Nephron progenitor cell (in vitro differentiated cells): ENCODE measurements around the gene CD274.

Source experiments
- DNase-seq: peaks from one replicate; pipeline ENCODE4 v3.0.0; 2021
- H3K27ac Mint-ChIP-seq: 2 replicates; pipeline ENCODE4 v1.8.0; 2021; ENCODE audit warnings: mild to moderate bottlenecking, moderate library complexity, mixed read lengths
- H3K27me3 Mint-ChIP-seq: 2 replicates; pipeline ENCODE4 v1.8.0; 2021; ENCODE audit warnings: mild to moderate bottlenecking, low read depth, mixed read lengths; ENCODE audit not compliant: poor library complexity
- H3K36me3 Mint-ChIP-seq: 2 replicates; pipeline ENCODE4 v1.8.0; 2021; ENCODE audit warnings: low read depth, mixed read lengths
- H3K4me1 Mint-ChIP-seq: 2 replicates; pipeline ENCODE4 v1.8.0; 2021; ENCODE audit warnings: mixed read lengths
- H3K4me3 Mint-ChIP-seq: 2 replicates; pipeline ENCODE4 v1.8.0; 2021; ENCODE audit warnings: mild to moderate bottlenecking, moderate library complexity, mixed read lengths
- H3K9me3 Mint-ChIP-seq: 2 replicates; pipeline ENCODE4 v1.8.0; 2021; ENCODE audit warnings: mild to moderate bottlenecking, moderate library complexity, mixed read lengths
- TF ChIP-seq, protein P1 (sequence below): fragments of 200-600 bp; sonication (generic); IDR thresholded peaks from 2 replicates; pipeline ENCODE4 v1.5.0; 2021; ENCODE audit warnings: antibody characterized with exemption

The CD274 gene

DNA sequence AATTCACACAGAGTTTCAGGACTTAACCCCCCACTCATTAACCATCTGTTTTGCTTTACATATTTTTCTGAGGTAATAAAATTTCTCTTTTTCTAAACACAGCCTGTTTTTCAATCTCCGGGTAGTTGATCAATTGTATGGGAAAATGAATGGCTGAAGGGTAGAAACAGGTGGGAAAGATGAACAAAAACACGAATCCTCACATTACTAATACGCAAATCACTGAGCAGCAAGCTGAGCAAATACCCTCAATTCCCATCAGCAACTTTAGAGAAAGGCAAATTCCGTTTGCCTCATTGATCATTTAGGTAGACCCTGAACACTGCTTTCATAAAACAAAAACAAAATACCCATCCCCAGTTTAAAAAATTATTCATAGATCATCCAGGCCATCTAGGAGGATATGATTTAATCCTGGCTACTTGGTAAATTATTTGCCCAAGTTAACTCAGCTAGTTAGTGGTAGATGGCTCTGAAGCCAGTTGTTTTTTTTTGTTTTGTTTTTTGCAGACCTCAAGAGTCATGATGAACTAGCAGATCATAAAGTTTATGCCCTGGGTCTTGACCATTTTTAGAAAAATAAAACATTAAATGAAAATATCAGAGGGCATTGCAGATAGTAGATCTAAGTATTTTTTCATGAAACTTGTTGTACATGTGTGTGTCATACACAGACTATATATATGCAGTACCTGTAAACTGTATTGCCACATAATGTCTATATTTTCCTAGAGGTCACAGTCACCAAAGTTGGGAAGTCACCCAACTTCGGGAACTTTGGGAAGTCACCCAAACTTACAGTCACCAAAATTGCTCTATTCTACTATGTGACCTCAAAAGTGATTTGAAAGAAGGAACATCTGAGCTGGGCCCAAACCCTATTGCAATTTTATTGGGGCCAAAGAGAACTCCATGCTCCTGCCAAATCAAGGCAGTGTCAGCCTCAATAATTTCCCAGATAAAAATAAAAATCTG lies 1.6 kb upstream of the CD274 start:
- Mint-ChIP-seq H3K27ac (no peak overlapping the region), H3K36me3 (no peaks in the 10 kb centered on the region), H3K9me3 (no peaks in the 10 kb centered on the region), H3K4me1 (peaks cover 5% of the 10 kb centered on the region), H3K4me3 (no peak overlapping the region), H3K27me3 (peaks cover 36% of the 10 kb centered on the region)
- no peak for DNase-seq
- TF ChIP-seq, protein P1, sequence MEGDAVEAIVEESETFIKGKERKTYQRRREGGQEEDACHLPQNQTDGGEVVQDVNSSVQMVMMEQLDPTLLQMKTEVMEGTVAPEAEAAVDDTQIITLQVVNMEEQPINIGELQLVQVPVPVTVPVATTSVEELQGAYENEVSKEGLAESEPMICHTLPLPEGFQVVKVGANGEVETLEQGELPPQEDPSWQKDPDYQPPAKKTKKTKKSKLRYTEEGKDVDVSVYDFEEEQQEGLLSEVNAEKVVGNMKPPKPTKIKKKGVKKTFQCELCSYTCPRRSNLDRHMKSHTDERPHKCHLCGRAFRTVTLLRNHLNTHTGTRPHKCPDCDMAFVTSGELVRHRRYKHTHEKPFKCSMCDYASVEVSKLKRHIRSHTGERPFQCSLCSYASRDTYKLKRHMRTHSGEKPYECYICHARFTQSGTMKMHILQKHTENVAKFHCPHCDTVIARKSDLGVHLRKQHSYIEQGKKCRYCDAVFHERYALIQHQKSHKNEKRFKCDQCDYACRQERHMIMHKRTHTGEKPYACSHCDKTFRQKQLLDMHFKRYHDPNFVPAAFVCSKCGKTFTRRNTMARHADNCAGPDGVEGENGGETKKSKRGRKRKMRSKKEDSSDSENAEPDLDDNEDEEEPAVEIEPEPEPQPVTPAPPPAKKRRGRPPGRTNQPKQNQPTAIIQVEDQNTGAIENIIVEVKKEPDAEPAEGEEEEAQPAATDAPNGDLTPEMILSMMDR = no peak

DNA sequence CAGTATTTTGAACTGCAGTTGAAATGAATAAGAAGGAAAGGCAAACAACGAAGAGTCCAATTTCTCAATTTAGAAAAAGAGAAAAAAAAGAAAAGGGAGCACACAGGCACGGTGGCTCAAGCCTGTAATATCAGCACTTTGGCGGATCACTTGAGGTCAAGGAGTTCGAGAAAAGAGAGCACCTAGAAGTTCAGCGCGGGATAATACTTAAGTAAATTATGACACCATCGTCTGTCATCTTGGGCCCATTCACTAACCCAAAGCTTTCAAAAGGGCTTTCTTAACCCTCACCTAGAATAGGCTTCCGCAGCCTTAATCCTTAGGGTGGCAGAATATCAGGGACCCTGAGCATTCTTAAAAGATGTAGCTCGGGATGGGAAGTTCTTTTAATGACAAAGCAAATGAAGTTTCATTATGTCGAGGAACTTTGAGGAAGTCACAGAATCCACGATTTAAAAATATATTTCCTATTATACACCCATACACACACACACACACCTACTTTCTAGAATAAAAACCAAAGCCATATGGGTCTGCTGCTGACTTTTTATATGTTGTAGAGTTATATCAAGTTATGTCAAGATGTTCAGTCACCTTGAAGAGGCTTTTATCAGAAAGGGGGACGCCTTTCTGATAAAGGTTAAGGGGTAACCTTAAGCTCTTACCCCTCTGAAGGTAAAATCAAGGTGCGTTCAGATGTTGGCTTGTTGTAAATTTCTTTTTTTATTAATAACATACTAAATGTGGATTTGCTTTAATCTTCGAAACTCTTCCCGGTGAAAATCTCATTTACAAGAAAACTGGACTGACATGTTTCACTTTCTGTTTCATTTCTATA lies 602 bp upstream of the CD274 start:
- Mint-ChIP-seq H3K9me3 (no peaks in the 10 kb centered on the region), H3K4me1 (peaks cover 5% of the 10 kb centered on the region), H3K4me3 (peak overlapping the region; percentile 81), H3K36me3 (no peaks in the 10 kb centered on the region), H3K27ac (no peak overlapping the region), H3K27me3 (peaks cover 34% of the 10 kb centered on the region)
- no peak for DNase-seq
- TF ChIP-seq, protein P1 = no peak

DNA sequence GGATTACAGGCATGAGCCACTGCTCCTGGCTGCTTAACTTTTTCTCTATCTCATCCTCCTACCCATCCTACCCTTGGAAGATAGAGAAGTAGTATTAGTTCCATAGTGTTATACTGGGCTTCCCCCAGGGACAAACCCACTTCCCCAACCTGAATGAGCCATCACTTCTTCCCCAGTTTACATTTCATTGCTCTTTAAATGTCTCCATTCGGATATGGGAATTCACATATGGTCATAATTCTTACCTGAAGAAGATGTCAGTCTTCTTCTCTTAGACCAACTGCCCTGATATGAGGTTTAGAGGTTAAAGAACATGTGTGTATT lies 1.9 kb downstream of the CD274 start:
- no peaks in the 10 kb centered on the region for H3K36me3 Mint-ChIP-seq

DNA sequence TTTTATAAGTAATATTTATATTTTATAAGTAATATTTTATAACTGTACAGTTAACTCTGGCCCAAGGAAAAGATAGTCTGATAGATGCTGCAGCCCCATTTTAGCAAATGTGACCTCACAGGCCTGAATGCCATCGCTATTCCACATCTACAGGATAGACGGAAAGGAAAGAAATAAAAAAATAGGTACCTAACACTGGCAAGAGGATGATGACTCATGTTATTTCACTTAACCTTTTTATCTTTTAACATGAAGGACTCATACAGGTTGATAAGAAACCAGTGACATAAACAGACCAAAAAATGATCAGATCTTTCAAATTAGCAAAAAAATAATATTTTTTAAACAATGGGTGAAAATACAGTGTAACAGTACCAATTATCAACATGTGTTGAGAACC lies 2.7 kb downstream of the CD274 start:
- Mint-ChIP-seq H3K9me3 (no peaks in the 10 kb centered on the region), H3K4me3 (no peak overlapping the region), H3K27me3 (peaks cover 27% of the 10 kb centered on the region), H3K4me1 (peaks cover 5% of the 10 kb centered on the region), H3K36me3 (no peaks in the 10 kb centered on the region), H3K27ac (no peak overlapping the region)
- DNase-seq = no peak
- TF ChIP-seq, protein P1 = no peak

More for the DNA sequence above, 1.9 kb downstream of the CD274 start:
- TF ChIP-seq, protein P1 = no peak
- H3K27ac Mint-ChIP-seq = no peak overlapping the region
- no peaks in the 10 kb centered on the region for H3K9me3 Mint-ChIP-seq
- no peak for DNase-seq
- H3K4me1 Mint-ChIP-seq = peaks cover 5% of the 10 kb centered on the region
- no peak overlapping the region for H3K4me3 Mint-ChIP-seq
- peaks cover 27% of the 10 kb centered on the region for H3K27me3 Mint-ChIP-seq

DNA sequence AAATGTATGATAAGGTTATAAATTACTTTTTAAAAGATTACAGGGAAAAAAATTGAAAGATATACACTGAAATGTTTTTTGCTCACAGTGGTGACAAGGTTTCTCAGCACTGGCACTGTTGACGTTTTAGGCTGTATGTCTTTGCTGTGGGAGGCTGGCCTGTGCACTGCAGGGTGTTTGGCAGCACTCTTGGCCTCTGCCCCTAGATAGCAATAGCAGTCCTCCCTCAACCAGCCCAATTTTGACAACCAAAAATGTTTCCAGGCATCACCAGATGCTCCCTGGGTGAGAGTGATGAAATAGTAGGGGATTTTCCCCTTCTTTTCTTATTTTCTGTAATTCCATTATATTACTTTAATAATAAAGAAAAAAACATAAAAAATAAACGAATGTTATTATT lies 3.3 kb downstream of the CD274 start:
- no peaks in the 10 kb centered on the region for H3K9me3 Mint-ChIP-seq
- no peak overlapping the region for H3K27ac Mint-ChIP-seq
- H3K4me1 Mint-ChIP-seq = peaks cover 5% of the 10 kb centered on the region
- H3K36me3 Mint-ChIP-seq = no peaks in the 10 kb centered on the region
- no peak for DNase-seq
- no peak overlapping the region for H3K4me3 Mint-ChIP-seq
- peaks cover 22% of the 10 kb centered on the region for H3K27me3 Mint-ChIP-seq
- TF ChIP-seq, protein P1 = no peak
